ENCODE data around the gene B3GAT3. TPM values are rescaled to one million over a fixed set of nuclear protein-coding genes. Genes with fewer than 3 reads are reported as not detected.
A peak's percentile ranks its signal among the peaks of the same experiment; 100 is the strongest.

The B3GAT3 gene
- total RNA-seq, 4 donors from 2014 or later = 29.7 to 51.8 (median 35.2) TPM

- H3K4me3 ChIP-seq (ENCODE audit: low read depth, poor library complexity, severe bottlenecking) = no peak overlapping the region
- DNase-seq (ENCODE audit: low spot score in 2 of 2) = peak in 1 of 2 donors; percentile 31
- WGBS, 2 donors = 57 to 60% methylated on average over 31 to 32 of the region's 32 CpGs
- no peak for TF ChIP-seq CTCF (IDR thresholded peaks at IDR 0.05)
- TF ChIP-seq POLR2A (IDR thresholded peaks at IDR 0.05) = no peak
- intact Hi-C loops (cut with DNase I; ENCODE audit: low total_unique reads) = no loop called here
Measured at GRCh38 chr11:62646825-62647608, 25.2 kb upstream of the B3GAT3 start.

DNA sequence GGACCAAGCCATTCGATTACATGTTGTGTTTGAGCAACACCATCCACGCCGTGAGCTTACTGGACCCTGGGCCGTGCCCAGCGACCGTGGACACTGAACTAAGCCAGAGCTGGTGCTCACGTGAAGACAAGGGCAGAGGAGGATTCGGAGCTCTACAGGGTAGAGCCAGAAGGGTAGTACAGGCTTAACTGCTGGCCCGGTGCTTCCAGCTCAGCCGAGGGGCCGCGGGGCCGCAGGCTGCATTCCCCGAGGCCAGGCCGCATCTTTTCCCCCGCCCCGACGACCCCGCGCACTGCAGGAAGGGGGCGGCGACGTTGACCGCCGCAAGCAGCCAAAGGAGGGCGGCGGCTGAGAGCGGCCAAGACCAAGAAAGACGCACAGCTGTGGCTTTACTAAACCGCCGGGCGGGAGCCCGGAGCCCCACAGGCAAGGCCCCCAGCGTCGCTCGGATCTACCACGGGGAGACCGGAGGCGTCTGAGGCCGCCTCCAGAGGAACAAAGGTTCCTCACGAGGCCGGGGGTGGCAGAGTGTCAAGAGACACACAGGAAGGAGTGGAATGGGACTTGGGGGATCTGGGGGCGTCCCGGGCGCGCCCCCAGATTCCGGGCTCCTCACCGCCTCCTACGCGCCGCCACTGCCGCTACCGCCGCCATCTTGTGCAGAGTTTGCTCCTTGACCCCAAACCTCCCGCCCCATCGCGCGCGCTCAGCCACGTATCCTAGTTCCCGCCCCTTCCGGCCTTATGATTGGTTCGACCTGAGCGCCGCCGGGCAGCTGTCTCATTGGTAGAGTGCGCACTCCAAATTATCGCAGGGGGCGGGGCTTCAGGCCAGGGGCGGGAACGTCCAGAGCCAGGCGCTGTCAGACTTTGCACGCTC, 24.4 kb upstream of the B3GAT3 start, which contains the start of gene GANAB:
Gene GANAB (minus strand): TSS at position 668 of the 879 bp plus-strand sequence. CDS start 14 bp downstream, at position 654.
- peak within 1 kb of the TSS; percentile 70 for H3K4me3 ChIP-seq (ENCODE audit: low read depth, poor library complexity, severe bottlenecking)
- TF ChIP-seq CTCF (IDR thresholded peaks at IDR 0.05) = no peak
- peak in 1 of 2 donors; percentile 43 for TF ChIP-seq POLR2A (IDR thresholded peaks at IDR 0.05)
- 0 to 1% methylated on average over 63 to 73 of the region's 73 CpGs for WGBS, 2 donors
- intact Hi-C loops (cut with DNase I; ENCODE audit: low total_unique reads) = no loop called here
- DNase-seq (ENCODE audit: low spot score in 2 of 2) = peak; percentile 100

DNA sequence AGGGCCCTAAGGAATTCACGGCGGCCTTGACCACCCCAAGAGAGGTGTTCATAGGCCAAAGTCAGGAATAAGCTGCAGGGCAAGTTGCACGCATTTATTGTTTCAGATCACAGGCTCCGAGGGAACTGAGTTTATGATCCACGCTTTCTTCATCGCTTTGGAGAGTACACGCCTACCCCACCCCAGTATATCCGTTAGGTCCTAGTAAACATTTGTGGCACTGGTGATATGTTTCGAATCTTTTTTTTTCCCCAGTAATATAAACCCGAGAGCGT, 23.8 kb upstream of the B3GAT3 start:
- no peak for TF ChIP-seq POLR2A (IDR thresholded peaks at IDR 0.05)
- no peak for TF ChIP-seq CTCF (IDR thresholded peaks at IDR 0.05)
- WGBS, 2 donors = 12 to 14% methylated on average over 11 of the region's 11 CpGs

GRCh38 chr11:62644220-62644619, 22.4 kb upstream of the B3GAT3 start:
- no peak overlapping the region for H3K4me3 ChIP-seq (ENCODE audit: low read depth, poor library complexity, severe bottlenecking)
- WGBS, 2 donors = 85 to 88% methylated on average over 8 of the region's 8 CpGs
- intact Hi-C loops (cut with DNase I; ENCODE audit: low total_unique reads) = no loop called here
- no peak for DNase-seq (ENCODE audit: low spot score in 2 of 2)
- no peak for TF ChIP-seq POLR2A (IDR thresholded peaks at IDR 0.05)
- TF ChIP-seq CTCF (IDR thresholded peaks at IDR 0.05) = no peak

More for the DNA sequence above, 23.8 kb upstream of the B3GAT3 start:
- intact Hi-C loops (cut with DNase I; ENCODE audit: low total_unique reads) = no loop called here
- no peak for DNase-seq (ENCODE audit: low spot score in 2 of 2)
- peak overlapping the region; percentile 70 for H3K4me3 ChIP-seq (ENCODE audit: low read depth, poor library complexity, severe bottlenecking)

GRCh38 chr11:62632492-62632891, 10.7 kb upstream of the B3GAT3 start:
- no peak overlapping the region for H3K4me3 ChIP-seq (ENCODE audit: low read depth, poor library complexity, severe bottlenecking)
- TF ChIP-seq CTCF (IDR thresholded peaks at IDR 0.05) (no peak), POLR2A (IDR thresholded peaks at IDR 0.05) (no peak)
- intact Hi-C loops (cut with DNase I; ENCODE audit: low total_unique reads) = no loop called here
- 75 to 86% methylated on average over 6 of the region's 6 CpGs for WGBS, 2 donors
- no peak for DNase-seq (ENCODE audit: low spot score in 2 of 2)
